ENCODE data around the gene TRIM28.

The TRIM28 gene

GRCh38 chr19:58550362-58551122, 6.7 kb downstream of the TRIM28 start:
- no peak for DNase-seq

GRCh38 chr19:58551123-58551497, 7.2 kb downstream of the TRIM28 start:
- no peak for DNase-seq

- no peak for DNase-seq
Observed at GRCh38 chr19:58551577-58552471, 8.0 kb downstream of the TRIM28 start.

GRCh38 chr19:58552655-58553054, 8.8 kb downstream of the TRIM28 start:
- DNase-seq = no peak

- DNase-seq = no peak
Observed at GRCh38 chr19:58553799-58554493, 10.1 kb downstream of the TRIM28 start.

- DNase-seq = peak; percentile 96
Observed at GRCh38 chr19:58554494-58555368, 10.9 kb downstream of the TRIM28 start, which contains the start of gene CHMP2A. TSS of gene CHMP2A (minus strand) at chr19:58555105. CDS start at chr19:58554212, 893 bp downstream.

GRCh38 chr19:58555369-58555885, 11.6 kb downstream of the TRIM28 start:
- DNase-seq = no peak

GRCh38 chr19:58555920-58556621, 12.2 kb downstream of the TRIM28 start:
- DNase-seq = no peak

GRCh38 chr19:58556622-58557220, 12.9 kb downstream of the TRIM28 start:
- no peak for DNase-seq

GRCh38 chr19:58557221-58558065, 13.6 kb downstream of the TRIM28 start:
- DNase-seq = no peak

GRCh38 chr19:58558066-58558622, 14.3 kb downstream of the TRIM28 start, which contains the start of gene UBE2M:
TSS of gene UBE2M (minus strand) at chr19:58558611. CDS start at chr19:58558381, 230 bp downstream.
- DNase-seq = no peak

GRCh38 chr19:58558623-58559274, 14.9 kb downstream of the TRIM28 start:
- peak; percentile 98 for DNase-seq

GRCh38 chr19:58559275-58560006, 15.6 kb downstream of the TRIM28 start:
- DNase-seq = peak; percentile 95

GRCh38 chr19:58560007-58560887, 16.4 kb downstream of the TRIM28 start:
- no peak for DNase-seq

- no peak for DNase-seq
Observed at GRCh38 chr19:58560921-58561320, 17.1 kb downstream of the TRIM28 start.

- DNase-seq = no peak
Observed at GRCh38 chr19:58561373-58562121, 17.7 kb downstream of the TRIM28 start.
